Activated CD8-positive, alpha-beta memory T cell treated with anti-CD3 and anti-CD28 coated beads, Interleukin-2, amount 50 U/mL, for 24 hours (primary cell): Measurements from ENCODE around the gene FBRSL1.
"Not testable (repeated sequence)": the region's sequence is repeated elsewhere in the genome, so short reads cannot be mapped to it uniquely, and the experiment has no call there.

Experiments
- DNase-seq: peaks from one replicate; pipeline ENCODE4 v3.0.0-alpha.2; 2020; ENCODE audit errors: extremely low read depth

FBRSL1 gene

GRCh38 chr12:132453361-132454192 is 36.4 kb upstream of the FBRSL1 start:
- no peak for DNase-seq

GRCh38 chr12:132454193-132454932 is 35.6 kb upstream of the FBRSL1 start:
- DNase-seq, result no peak

GRCh38 chr12:132454933-132455418 is 35.0 kb upstream of the FBRSL1 start:
- no peak for DNase-seq

- no peak for DNase-seq
These were observed 34.4 kb upstream of the FBRSL1 start for GRCh38 chr12:132455565-132455964.

- DNase-seq, result no peak
These were observed 33.6 kb upstream of the FBRSL1 start for GRCh38 chr12:132456186-132456943.

GRCh38 chr12:132456944-132457495 is 32.9 kb upstream of the FBRSL1 start:
- no peak for DNase-seq

- DNase-seq, result no peak
These were observed 31.5 kb upstream of the FBRSL1 start for GRCh38 chr12:132458441-132458840.

- no peak for DNase-seq
These were observed 30.9 kb upstream of the FBRSL1 start for GRCh38 chr12:132458846-132459641.

- DNase-seq, result no peak
These were observed 29.4 kb upstream of the FBRSL1 start for GRCh38 chr12:132460571-132460970.

GRCh38 chr12:132461526-132461925 is 28.4 kb upstream of the FBRSL1 start:
- DNase-seq, result no peak

GRCh38 chr12:132462788-132463187 is 27.2 kb upstream of the FBRSL1 start:
- no peak for DNase-seq

- DNase-seq, result not testable (repeated sequence)
These were observed 26.5 kb upstream of the FBRSL1 start for GRCh38 chr12:132463284-132463924.

GRCh38 chr12:132464304-132464703 is 25.6 kb upstream of the FBRSL1 start:
- DNase-seq, result not testable (repeated sequence)

- DNase-seq, result no peak
These were observed 25.1 kb upstream of the FBRSL1 start for GRCh38 chr12:132464820-132465219.

- DNase-seq, result no peak
These were observed 24.4 kb upstream of the FBRSL1 start for GRCh38 chr12:132465269-132466190.

GRCh38 chr12:132466241-132467201 is 23.4 kb upstream of the FBRSL1 start:
- DNase-seq, result no peak

- DNase-seq, result no peak
These were observed 22.4 kb upstream of the FBRSL1 start for GRCh38 chr12:132467511-132467910.

- DNase-seq, result no peak
These were observed 20.5 kb upstream of the FBRSL1 start for GRCh38 chr12:132469423-132469822.
